LNCAP (cell line): ENCODE results near the gene UNC50.
A peak's percentile ranks its signal among the peaks of the same experiment; 100 is the strongest.

Experiments used
- CTCF ChIP-seq: fragments of 450-650 bp; IDR thresholded peaks from 2 replicates; pipeline ENCODE4 v1.5.1; 2017; ENCODE audit warnings: mild to moderate bottlenecking

The UNC50 gene

GRCh38 chr2:98564541-98565132 is 43.8 kb upstream of the UNC50 start:
- TF ChIP-seq CTCF: no peak

- no peak for TF ChIP-seq CTCF
Measured at GRCh38 chr2:98565286-98565860, 43.0 kb upstream of the UNC50 start.

GRCh38 chr2:98565941-98566340 is 42.4 kb upstream of the UNC50 start:
- no peak for TF ChIP-seq CTCF

- no peak for TF ChIP-seq CTCF
Measured at GRCh38 chr2:98568161-98568956, 40.0 kb upstream of the UNC50 start.

GRCh38 chr2:98569197-98569793 is 39.1 kb upstream of the UNC50 start:
- peak; percentile 95 for TF ChIP-seq CTCF

GRCh38 chr2:98569915-98570314 is 38.5 kb upstream of the UNC50 start:
- no peak for TF ChIP-seq CTCF

- TF ChIP-seq CTCF: no peak
Measured at GRCh38 chr2:98570356-98570755, 38.0 kb upstream of the UNC50 start.
